Liver (tissue), 9 donors: ENCODE data around the gene WWOX. TPM values are rescaled to one million over a fixed set of nuclear protein-coding genes. Genes with fewer than 3 reads are reported as not detected.

Experiments
- DNase-seq: peaks from one replicate; pipeline ENCODE4 v3.0.0-alpha.2; 2017; ENCODE audit warnings: low spot score
- H3K27ac ChIP-seq, 2 donors: one replicate each; pipeline ENCODE4 v1.7.0; 2013; ENCODE audit warnings: inconsistent platforms in 2 of 2, low read length in 2 of 2, control low read depth in 1 of 2, low read depth in 1 of 2, mild to moderate bottlenecking in 1 of 2
- H3K27me3 ChIP-seq, 4 donors: one replicate each; pipeline versions ENCODE4 v1.6.1 to v1.7.0; 2013; ENCODE audit warnings: low read length in 3 of 4, inconsistent platforms in 1 of 4, mild to moderate bottlenecking in 1 of 4, moderate library complexity in 1 of 4; ENCODE audit not compliant: control insufficient read depth in 4 of 4, insufficient read depth in 4 of 4
- H3K36me3 ChIP-seq, 4 donors: one replicate each; pipeline versions ENCODE4 v1.6.1 to v1.7.0; 2013; ENCODE audit warnings: low read length in 3 of 4, mild to moderate bottlenecking in 3 of 4, low read depth in 1 of 4, moderate library complexity in 1 of 4; ENCODE audit not compliant: control insufficient read depth in 4 of 4, insufficient read depth in 3 of 4
- H3K4me1 ChIP-seq, 4 donors: one replicate each; pipeline versions ENCODE4 v1.6.1 to v1.7.0; 2013; ENCODE audit warnings: low read length in 3 of 4, mild to moderate bottlenecking in 3 of 4, moderate library complexity in 1 of 4; ENCODE audit not compliant: control insufficient read depth in 4 of 4, insufficient read depth in 4 of 4
- H3K4me3 ChIP-seq, 3 donors: one replicate each; pipeline versions ENCODE4 v1.6.1 to v1.7.0; 2013; ENCODE audit warnings: low read length in 3 of 3, control low read depth in 1 of 3, low read depth in 1 of 3, mild to moderate bottlenecking in 1 of 3
- H3K9ac ChIP-seq, 2 donors: one replicate each; pipeline ENCODE4 v1.7.0; 2013; ENCODE audit warnings: low read length in 2 of 2, mild to moderate bottlenecking in 2 of 2, moderate library complexity in 2 of 2, control low read depth in 1 of 2, low read depth in 1 of 2
- H3K9me3 ChIP-seq, 4 donors: one replicate each; pipeline versions ENCODE4 v1.6.1 to v1.7.0; 2013; ENCODE audit warnings: low read length in 3 of 4; ENCODE audit not compliant: control insufficient read depth in 4 of 4
- ATF3 ChIP-seq: IDR thresholded peaks from 2 replicates; pipeline ENCODE4 v1.6.1; 2016; ENCODE audit warnings: antibody characterized with exemption
- EGR1 ChIP-seq, 2 donors: IDR thresholded peaks; 2 replicates each; pipeline ENCODE4 v1.6.1; 2016 to 2018; ENCODE audit warnings: antibody characterized with exemption in 2 of 2, low read depth in 2 of 2
- FOXA1 ChIP-seq: IDR thresholded peaks from 2 replicates; pipeline ENCODE4 v1.6.1; 2016; ENCODE audit warnings: antibody characterized with exemption
- FOXA2 ChIP-seq: IDR thresholded peaks from 2 replicates; pipeline ENCODE4 v1.6.1; 2016; ENCODE audit warnings: antibody characterized with exemption
- GABPA ChIP-seq, 2 donors: IDR thresholded peaks in 1 of 2; conservative IDR thresholded peaks in 1 of 2; 2 replicates each; pipeline ENCODE4 v1.6.1; 2016; ENCODE audit warnings: antibody characterized with exemption in 2 of 2, mild to moderate bottlenecking in 1 of 2, moderate library complexity in 1 of 2
- HNF4A ChIP-seq, 2 donors: conservative IDR thresholded peaks; 2 replicates each; pipeline ENCODE4 v1.6.1; 2016; ENCODE audit warnings: antibody characterized with exemption in 2 of 2, mild to moderate bottlenecking in 2 of 2
- HNF4G ChIP-seq: IDR thresholded peaks from 2 replicates; pipeline ENCODE4 v1.6.1; 2016; ENCODE audit warnings: antibody characterized with exemption
- JUND ChIP-seq, 2 donors: IDR thresholded peaks; 2 replicates each; pipeline ENCODE4 v1.6.1; 2016; ENCODE audit warnings: antibody characterized with exemption in 2 of 2
- NR2F2 ChIP-seq: IDR thresholded peaks from 2 replicates; pipeline ENCODE4 v1.6.1; 2016; ENCODE audit warnings: antibody characterized with exemption
- RAD21 ChIP-seq, 2 donors: IDR thresholded peaks; 2 replicates each; pipeline ENCODE4 v1.6.1; 2016; ENCODE audit warnings: antibody characterized with exemption in 2 of 2, mild to moderate bottlenecking in 2 of 2
- REST ChIP-seq: IDR thresholded peaks from 2 replicates; pipeline ENCODE4 v1.6.1; 2016; ENCODE audit warnings: antibody characterized with exemption, mild to moderate bottlenecking
- RXRA ChIP-seq, 2 donors: IDR thresholded peaks; 2 replicates each; pipeline ENCODE4 v1.6.1; 2017 to 2018; ENCODE audit warnings: antibody characterized with exemption in 2 of 2, mild to moderate bottlenecking in 1 of 2
- SP1 ChIP-seq: IDR thresholded peaks from 2 replicates; pipeline ENCODE4 v1.6.1; 2018; ENCODE audit warnings: antibody characterized with exemption, mild to moderate bottlenecking
- TAF1 ChIP-seq: conservative IDR thresholded peaks from 2 replicates; pipeline ENCODE4 v1.6.1; 2016; ENCODE audit warnings: antibody characterized with exemption, mild to moderate bottlenecking
- YY1 ChIP-seq: IDR thresholded peaks from 2 replicates; pipeline ENCODE4 v1.6.1; 2016; ENCODE audit warnings: antibody characterized with exemption, mild to moderate bottlenecking
- WGBS: extraction: QIAGEN DNeasy Blood & Tissue Kit; methylation state at CpG from one replicate; pipeline ENCODE4 v1.1.7; 2013; 5-methylcytosine and 5-hydroxymethylcytosine counted together
- polyA plus RNA-seq, 2 donors: library from polyadenylated mRNA; stranded (reverse) in 1 of 2; unstranded in 1 of 2; fragments of 200-250 nt in 1 of 2; fragments of >200 nt in 1 of 2; fragmentation: Nextera tagmentation in 1 of 2; extraction: Ambion mirVana in 1 of 2; gene quantifications; one replicate each; pipeline versions ENCODE4 v1.2.1 to v1.2.3, GENCODE V29; 2013 to 2015
- total RNA-seq, 2 donors: library from RNA; depleted of rRNA; stranded (reverse); fragments of >200 nt; gene quantifications; one replicate each; pipeline ENCODE4 v1.2.3, GENCODE V29; 2014
- TF ChIP-seq, protein P1 (sequence below): fragments of 150-350 bp; IDR thresholded peaks from 2 replicates; pipeline ENCODE4 v1.5.1; 2017; ENCODE audit warnings: improper control_type of control experiment, low read depth, low read length; ENCODE audit not compliant: missing input control
- TF ChIP-seq, protein P2 (sequence below): IDR thresholded peaks from 2 replicates; pipeline ENCODE4 v1.6.1; 2016; ENCODE audit warnings: antibody characterized with exemption
- TF ChIP-seq, protein P3 (sequence below): IDR thresholded peaks from 2 replicates; pipeline ENCODE4 v1.6.1; 2016; ENCODE audit warnings: antibody characterized with exemption
- donor health status: healthy.
- donor health status: healthy.
- donor health status: healthy.
- donor health status: healthy.
- donor health status: healthy.

WWOX gene
- total and polyA plus RNA-seq, 4 donors = 9.8 to 46.0 (median 15.3) TPM

- no peaks in the 10 kb centered on the region for H3K27me3 ChIP-seq
- no peak overlapping the region for H3K4me3 ChIP-seq
- TF ChIP-seq ATF3 (no peak), REST (no peak), GABPA (IDR thresholded peaks at IDR 0.05 in 1 of 2, conservative IDR thresholded peaks at IDR 0.05 in 1 of 2) (no peak), YY1 (no peak), FOXA2 (no peak), EGR1 (IDR thresholded peaks at IDR 0.05; ENCODE audit: low read depth in 2 of 2) (no peak), JUND (IDR thresholded peaks at IDR 0.05) (no peak), HNF4A (conservative IDR thresholded peaks at IDR 0.05) (no peak), FOXA1 (no peak), SP1 (no peak), RAD21 (IDR thresholded peaks at IDR 0.05) (no peak), NR2F2 (no peak), RXRA (IDR thresholded peaks at IDR 0.05) (no peak), HNF4G (no peak), TAF1 (no peak)
- TF ChIP-seq, protein P1, sequence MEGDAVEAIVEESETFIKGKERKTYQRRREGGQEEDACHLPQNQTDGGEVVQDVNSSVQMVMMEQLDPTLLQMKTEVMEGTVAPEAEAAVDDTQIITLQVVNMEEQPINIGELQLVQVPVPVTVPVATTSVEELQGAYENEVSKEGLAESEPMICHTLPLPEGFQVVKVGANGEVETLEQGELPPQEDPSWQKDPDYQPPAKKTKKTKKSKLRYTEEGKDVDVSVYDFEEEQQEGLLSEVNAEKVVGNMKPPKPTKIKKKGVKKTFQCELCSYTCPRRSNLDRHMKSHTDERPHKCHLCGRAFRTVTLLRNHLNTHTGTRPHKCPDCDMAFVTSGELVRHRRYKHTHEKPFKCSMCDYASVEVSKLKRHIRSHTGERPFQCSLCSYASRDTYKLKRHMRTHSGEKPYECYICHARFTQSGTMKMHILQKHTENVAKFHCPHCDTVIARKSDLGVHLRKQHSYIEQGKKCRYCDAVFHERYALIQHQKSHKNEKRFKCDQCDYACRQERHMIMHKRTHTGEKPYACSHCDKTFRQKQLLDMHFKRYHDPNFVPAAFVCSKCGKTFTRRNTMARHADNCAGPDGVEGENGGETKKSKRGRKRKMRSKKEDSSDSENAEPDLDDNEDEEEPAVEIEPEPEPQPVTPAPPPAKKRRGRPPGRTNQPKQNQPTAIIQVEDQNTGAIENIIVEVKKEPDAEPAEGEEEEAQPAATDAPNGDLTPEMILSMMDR = no peak
- TF ChIP-seq, protein P2, sequence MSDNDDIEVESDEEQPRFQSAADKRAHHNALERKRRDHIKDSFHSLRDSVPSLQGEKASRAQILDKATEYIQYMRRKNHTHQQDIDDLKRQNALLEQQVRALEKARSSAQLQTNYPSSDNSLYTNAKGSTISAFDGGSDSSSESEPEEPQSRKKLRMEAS = no peak
- TF ChIP-seq, protein P3, sequence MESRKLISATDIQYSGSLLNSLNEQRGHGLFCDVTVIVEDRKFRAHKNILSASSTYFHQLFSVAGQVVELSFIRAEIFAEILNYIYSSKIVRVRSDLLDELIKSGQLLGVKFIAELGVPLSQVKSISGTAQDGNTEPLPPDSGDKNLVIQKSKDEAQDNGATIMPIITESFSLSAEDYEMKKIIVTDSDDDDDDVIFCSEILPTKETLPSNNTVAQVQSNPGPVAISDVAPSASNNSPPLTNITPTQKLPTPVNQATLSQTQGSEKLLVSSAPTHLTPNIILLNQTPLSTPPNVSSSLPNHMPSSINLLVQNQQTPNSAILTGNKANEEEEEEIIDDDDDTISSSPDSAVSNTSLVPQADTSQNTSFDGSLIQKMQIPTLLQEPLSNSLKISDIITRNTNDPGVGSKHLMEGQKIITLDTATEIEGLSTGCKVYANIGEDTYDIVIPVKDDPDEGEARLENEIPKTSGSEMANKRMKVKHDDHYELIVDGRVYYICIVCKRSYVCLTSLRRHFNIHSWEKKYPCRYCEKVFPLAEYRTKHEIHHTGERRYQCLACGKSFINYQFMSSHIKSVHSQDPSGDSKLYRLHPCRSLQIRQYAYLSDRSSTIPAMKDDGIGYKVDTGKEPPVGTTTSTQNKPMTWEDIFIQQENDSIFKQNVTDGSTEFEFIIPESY = no peak
- H3K4me1 ChIP-seq = no peaks in the 10 kb centered on the region
- WGBS = 86% methylated on average over 3 of the region's 3 CpGs
- H3K9me3 ChIP-seq = peaks cover 0 to 3% (median 0%) of the 10 kb centered on the region in 4 donors
- H3K9ac ChIP-seq = no peak overlapping the region
- H3K36me3 ChIP-seq = no peaks in the 10 kb centered on the region
- H3K27ac ChIP-seq = no peak overlapping the region
- DNase-seq = no peak
These were observed 303.4 kb downstream of the WWOX start for GRCh38 chr16:78402833-78403232.
